Karpas-422 (cell line): ENCODE data around the gene GMPR. TPM values are rescaled to one million over a fixed set of nuclear protein-coding genes. Genes with fewer than 3 reads are reported as not detected.
"Not testable (repeated sequence)": the region's sequence is repeated elsewhere in the genome, so short reads cannot be mapped to it uniquely, and the experiment has no call there.

Experiments used
- DNase-seq: peaks from one replicate; pipeline ENCODE4 v3.0.0-alpha.2; 2015
- H2AFZ ChIP-seq: fragments of 200-600 bp; sonication (generic); 2 replicates; pipeline ENCODE4 v1.6.1; 2014; ENCODE audit warnings: antibody characterized with exemption, low read length, mixed read lengths
- H3K27ac ChIP-seq: fragments of 200-600 bp; sonication (generic); 2 replicates; pipeline ENCODE4 v1.5.1; 2014; ENCODE audit warnings: mild to moderate bottlenecking, low read length, moderate library complexity
- H3K27me3 ChIP-seq: fragments of 200-600 bp; sonication (generic); 2 replicates; pipeline ENCODE4 v1.6.1; 2014; ENCODE audit warnings: low read length, mixed read lengths
- H3K36me3 ChIP-seq: fragments of 200-600 bp; sonication (generic); 2 replicates; pipeline ENCODE4 v1.6.1; 2014; ENCODE audit warnings: low read length, mixed read lengths; ENCODE audit not compliant: insufficient read depth
- H3K4me1 ChIP-seq: fragments of 200-600 bp; sonication (generic); 2 replicates; pipeline ENCODE4 v1.6.1; 2014; ENCODE audit warnings: mild to moderate bottlenecking, low read length, mixed read lengths
- H3K4me2 ChIP-seq: fragments of 200-600 bp; sonication (generic); 2 replicates; pipeline ENCODE4 v1.6.1; 2014; ENCODE audit warnings: low read length, low read depth, mild to moderate bottlenecking; ENCODE audit not compliant: poor library complexity, severe bottlenecking
- H3K4me3 ChIP-seq: fragments of 200-600 bp; sonication (generic); 2 replicates; pipeline ENCODE4 v1.5.1; 2014; ENCODE audit warnings: mild to moderate bottlenecking, antibody characterized with exemption, low read length, mixed read lengths
- H3K79me2 ChIP-seq: fragments of 200-600 bp; sonication (generic); 2 replicates; pipeline ENCODE4 v1.6.1; 2014; ENCODE audit warnings: mild to moderate bottlenecking, low read length, mixed read lengths
- H3K9ac ChIP-seq: fragments of 200-600 bp; sonication (generic); 2 replicates; pipeline ENCODE4 v1.6.0; 2014; ENCODE audit warnings: low read length
- H3K9me2 ChIP-seq: fragments of 200-600 bp; sonication (generic), shearing (Covaris generic); replicated peaks from 2 replicates; pipeline ENCODE4 v1.6.0; 2014; ENCODE audit warnings: mild to moderate bottlenecking, low read length, moderate library complexity; ENCODE audit not compliant: insufficient read depth
- H3K9me3 ChIP-seq: fragments of 300-700, 200-600 bp; sonication (generic); 2 replicates; pipeline ENCODE4 v1.6.1; 2014; ENCODE audit warnings: low read length, mixed read lengths
- H4K20me1 ChIP-seq: fragments of 200-600 bp; sonication (generic); 2 replicates; pipeline ENCODE4 v1.6.1; 2014; ENCODE audit warnings: mild to moderate bottlenecking, antibody characterized with exemption, low read length, low read depth; ENCODE audit not compliant: insufficient read depth
- total RNA-seq: library from RNA; depleted of rRNA; stranded (reverse); fragments of >200 nt; shearing (Covaris generic); gene quantifications from 2 replicates; pipeline ENCODE4 v1.2.3, GENCODE V29; 2014; ENCODE audit warnings: low replicate concordance

GMPR gene
- total RNA-seq, 1 experiment from 2014 or later = not detected

- not testable (repeated sequence) for H3K9me3 ChIP-seq, H3K79me2 ChIP-seq, H3K27ac ChIP-seq, H2AFZ ChIP-seq, H3K4me1 ChIP-seq, H4K20me1 ChIP-seq, H3K9me2 ChIP-seq, H3K9ac ChIP-seq, H3K4me3 ChIP-seq, H3K36me3 ChIP-seq, H3K27me3 ChIP-seq, H3K4me2 ChIP-seq
- DNase-seq = peak; percentile 1
Observed at GRCh38 chr6:16269442-16270070, 31.2 kb downstream of the GMPR start.

DNA sequence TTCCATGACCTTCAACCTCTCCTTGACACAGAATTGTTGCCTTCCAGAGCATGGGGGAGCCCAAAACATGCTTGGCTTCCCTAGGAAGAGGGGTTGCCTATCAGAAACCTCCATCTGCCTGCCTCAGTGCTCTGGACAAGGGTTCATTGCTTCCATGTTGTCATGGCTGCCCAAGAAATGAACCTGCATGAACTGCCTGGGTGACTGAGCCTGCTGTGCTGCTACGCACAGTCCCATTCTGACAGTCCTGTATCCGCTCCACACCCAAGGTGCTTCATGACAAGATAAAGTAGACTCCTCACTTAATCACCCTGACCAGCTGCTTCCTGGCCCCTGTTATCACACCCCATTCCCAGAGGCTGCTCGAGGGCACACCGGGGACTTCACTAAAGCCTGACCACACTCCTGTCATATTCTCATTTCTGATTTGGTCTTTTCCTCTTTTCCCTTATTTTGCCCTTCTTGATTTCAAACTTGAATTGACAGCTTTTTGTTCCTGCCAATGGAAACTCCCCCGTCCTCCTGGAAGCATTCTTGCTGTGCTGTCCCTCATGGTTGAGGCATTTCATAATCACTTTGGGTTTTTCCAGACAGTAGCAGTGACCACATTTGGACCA is 31.9 kb downstream of the GMPR start:
- no peak overlapping the region for H3K9ac ChIP-seq
- H2AFZ ChIP-seq = no peak overlapping the region
- H3K79me2 ChIP-seq = no peaks in the 10 kb centered on the region
- no peaks in the 10 kb centered on the region for H3K9me2 ChIP-seq
- no peaks in the 10 kb centered on the region for H3K27me3 ChIP-seq
- no peaks in the 10 kb centered on the region for H4K20me1 ChIP-seq
- no peaks in the 10 kb centered on the region for H3K9me3 ChIP-seq
- H3K27ac ChIP-seq = no peak overlapping the region
- H3K36me3 ChIP-seq = no peaks in the 10 kb centered on the region
- no peaks in the 10 kb centered on the region for H3K4me1 ChIP-seq
- peak; percentile 24 for DNase-seq
- no peak overlapping the region for H3K4me3 ChIP-seq
- H3K4me2 ChIP-seq = no peak overlapping the region

DNA sequence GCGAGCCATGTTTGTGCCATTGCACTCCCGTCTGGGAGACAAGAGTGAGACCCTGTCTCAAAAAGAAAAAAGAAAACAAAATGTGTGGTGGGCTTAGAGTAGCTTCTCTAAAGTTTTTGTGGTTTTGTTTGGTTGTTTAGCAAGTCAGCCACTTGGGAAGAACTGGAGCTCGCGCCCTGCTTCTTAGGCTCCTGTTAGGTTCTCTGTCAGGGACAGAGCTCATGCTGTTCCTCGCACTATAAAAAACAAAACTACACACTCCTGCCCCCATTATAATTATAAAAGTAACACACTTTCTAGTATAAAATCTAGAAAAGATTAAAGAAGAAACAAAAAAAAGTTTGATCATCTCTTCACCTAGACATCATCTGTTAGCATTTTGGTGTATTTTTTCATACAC is 33.0 kb downstream of the GMPR start:
- Histone ChIP-seq H4K20me1 (no peaks in the 10 kb centered on the region), H3K4me2 (no peak overlapping the region), H3K9ac (no peak overlapping the region), H3K9me3 (no peaks in the 10 kb centered on the region), H3K27ac (no peak overlapping the region), H3K27me3 (no peaks in the 10 kb centered on the region), H3K4me1 (no peaks in the 10 kb centered on the region), H3K4me3 (no peak overlapping the region), H3K36me3 (no peaks in the 10 kb centered on the region), H3K9me2 (no peaks in the 10 kb centered on the region), H3K79me2 (no peaks in the 10 kb centered on the region), H2AFZ (no peak overlapping the region)
- DNase-seq = peak; percentile 16

DNA sequence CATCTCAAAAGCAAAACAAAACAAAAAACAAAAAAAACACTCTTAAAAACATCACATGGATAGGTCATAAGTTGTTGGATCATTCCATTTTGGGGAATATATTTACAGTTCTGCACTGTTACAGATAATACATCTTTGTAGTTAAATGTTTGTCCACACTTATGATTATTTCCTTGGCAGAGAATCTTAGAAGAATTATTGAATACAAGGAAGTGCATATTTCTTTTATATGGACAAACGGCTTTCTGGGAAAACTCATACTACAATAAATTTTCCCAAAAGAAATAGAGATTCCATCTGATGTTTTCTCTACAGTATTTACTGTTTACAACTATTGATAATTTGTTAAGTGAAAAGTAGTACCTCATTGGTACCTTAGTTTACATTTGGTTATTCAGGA is 33.8 kb downstream of the GMPR start:
- Histone ChIP-seq H3K27me3 (no peaks in the 10 kb centered on the region), H3K4me3 (no peak overlapping the region), H3K9ac (no peak overlapping the region), H3K79me2 (no peaks in the 10 kb centered on the region), H3K9me3 (no peaks in the 10 kb centered on the region), H3K36me3 (no peaks in the 10 kb centered on the region), H3K27ac (no peak overlapping the region), H3K4me1 (no peaks in the 10 kb centered on the region), H3K4me2 (no peak overlapping the region), H4K20me1 (no peaks in the 10 kb centered on the region), H3K9me2 (no peaks in the 10 kb centered on the region), H2AFZ (no peak overlapping the region)
- DNase-seq = peak; percentile 30

- Histone ChIP-seq H3K9ac (no peak overlapping the region), H3K4me2 (no peak overlapping the region), H2AFZ (no peak overlapping the region), H3K27ac (no peak overlapping the region), H4K20me1 (no peaks in the 10 kb centered on the region), H3K4me3 (no peak overlapping the region), H3K27me3 (no peaks in the 10 kb centered on the region), H3K4me1 (peaks cover 4% of the 10 kb centered on the region), H3K79me2 (no peaks in the 10 kb centered on the region), H3K36me3 (no peaks in the 10 kb centered on the region), H3K9me3 (no peaks in the 10 kb centered on the region), H3K9me2 (no peaks in the 10 kb centered on the region)
- no peak for DNase-seq
Observed at GRCh38 chr6:16273256-16273655, 34.9 kb downstream of the GMPR start.

- no peak for DNase-seq
- H3K4me2 ChIP-seq = no peak overlapping the region
- H3K4me3 ChIP-seq = no peak overlapping the region
- H3K4me1 ChIP-seq = peaks cover 4% of the 10 kb centered on the region
- H3K27me3 ChIP-seq = no peaks in the 10 kb centered on the region
- no peak overlapping the region for H3K9ac ChIP-seq
- H2AFZ ChIP-seq = no peak overlapping the region
- no peaks in the 10 kb centered on the region for H3K79me2 ChIP-seq
- no peaks in the 10 kb centered on the region for H3K9me2 ChIP-seq
- H3K9me3 ChIP-seq = no peaks in the 10 kb centered on the region
- no peak overlapping the region for H3K27ac ChIP-seq
- no peaks in the 10 kb centered on the region for H3K36me3 ChIP-seq
- no peaks in the 10 kb centered on the region for H4K20me1 ChIP-seq
Observed at GRCh38 chr6:16274483-16274882, 36.1 kb downstream of the GMPR start.

DNA sequence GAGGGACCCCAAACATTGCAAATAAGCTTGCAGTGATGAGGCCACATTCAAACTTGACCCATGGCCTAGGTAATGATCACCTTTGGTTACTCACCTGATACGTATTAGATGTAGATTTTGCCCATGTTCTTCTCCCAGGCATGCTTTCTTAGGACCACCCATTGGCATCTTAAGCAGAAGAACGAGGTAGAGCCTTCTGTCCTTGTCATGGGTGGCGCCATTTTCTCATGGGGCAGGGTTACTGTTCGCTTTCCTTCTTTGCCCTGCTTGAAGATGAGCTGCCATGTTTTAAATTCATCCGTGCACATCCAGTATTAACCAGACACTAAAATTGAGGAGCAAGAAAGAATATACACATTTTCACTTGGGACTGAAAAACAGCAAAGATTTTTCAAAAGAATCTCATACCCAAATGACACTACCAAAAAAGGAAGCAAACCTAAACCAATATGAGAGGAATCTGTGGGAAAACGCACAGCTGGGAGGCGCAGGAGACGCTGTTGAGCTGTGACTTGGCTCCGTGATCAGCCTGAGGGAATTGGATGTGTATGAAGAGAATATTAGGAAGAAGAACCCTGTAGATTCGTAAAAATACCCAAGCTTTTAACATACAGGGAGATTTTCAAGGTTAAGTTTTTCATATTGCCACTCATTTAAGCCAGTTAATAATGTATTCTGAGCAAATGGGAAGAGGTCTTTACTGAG is 36.6 kb downstream of the GMPR start:
- H3K9me3 ChIP-seq = no peaks in the 10 kb centered on the region
- no peak for DNase-seq
- H3K27ac ChIP-seq = no peak overlapping the region
- no peaks in the 10 kb centered on the region for H3K27me3 ChIP-seq
- H2AFZ ChIP-seq = no peak overlapping the region
- H3K4me3 ChIP-seq = no peak overlapping the region
- no peaks in the 10 kb centered on the region for H3K79me2 ChIP-seq
- H3K9me2 ChIP-seq = no peaks in the 10 kb centered on the region
- no peak overlapping the region for H3K4me2 ChIP-seq
- H3K36me3 ChIP-seq = no peaks in the 10 kb centered on the region
- H3K9ac ChIP-seq = no peak overlapping the region
- peaks cover 4% of the 10 kb centered on the region for H3K4me1 ChIP-seq
- H4K20me1 ChIP-seq = no peaks in the 10 kb centered on the region

DNA sequence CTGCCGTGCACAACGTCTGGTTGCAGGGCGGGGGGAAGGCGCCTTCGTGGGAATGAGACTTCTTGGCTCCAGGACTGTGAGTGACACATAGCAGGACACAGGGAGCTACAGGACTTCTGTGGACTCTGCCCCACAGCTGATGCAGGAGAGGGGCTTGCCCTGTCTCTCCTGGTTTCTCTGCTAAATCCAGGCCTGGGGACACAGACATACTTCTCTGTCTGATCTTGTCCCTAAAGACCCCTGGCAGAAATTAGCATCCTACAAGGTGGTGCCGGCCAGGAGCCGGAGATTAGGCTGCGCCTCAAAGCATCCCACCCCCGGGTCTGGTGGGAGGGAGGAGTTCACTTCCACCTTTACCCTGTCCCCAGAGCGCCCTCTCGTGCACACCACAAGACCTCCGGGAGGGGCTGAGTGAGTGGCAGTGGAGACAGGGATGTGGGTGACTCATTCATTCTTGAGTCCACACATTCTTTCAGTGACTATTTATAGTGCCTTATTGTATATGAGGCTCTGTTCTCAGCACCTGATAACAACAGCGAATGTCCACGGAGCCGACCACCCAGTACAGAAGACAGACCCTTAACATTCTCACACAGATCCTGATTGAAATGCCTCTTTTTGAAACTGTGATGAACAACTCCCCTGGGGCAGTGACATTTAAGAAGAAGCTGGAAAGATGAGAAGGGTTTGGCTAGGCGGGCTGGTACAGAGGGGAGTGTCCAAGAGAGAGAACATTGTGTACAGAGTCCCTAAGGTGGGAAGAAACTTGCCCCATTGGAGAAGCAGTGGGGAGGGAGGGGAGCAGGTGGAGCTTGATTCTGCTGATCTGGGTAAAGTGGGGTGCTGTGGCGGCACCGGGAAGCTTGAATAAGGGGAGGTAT is 39.0 kb downstream of the GMPR start:
- Histone ChIP-seq H3K9me2 (no peaks in the 10 kb centered on the region), H2AFZ (no peak overlapping the region), H3K4me2 (no peak overlapping the region), H3K4me3 (no peak overlapping the region), H3K36me3 (no peaks in the 10 kb centered on the region), H3K79me2 (no peaks in the 10 kb centered on the region), H3K27me3 (no peaks in the 10 kb centered on the region), H3K27ac (no peak overlapping the region), H3K9ac (no peak overlapping the region), H3K4me1 (peaks cover 4% of the 10 kb centered on the region), H4K20me1 (no peaks in the 10 kb centered on the region), H3K9me3 (no peaks in the 10 kb centered on the region)
- DNase-seq = peak; percentile 82
